ENCODE results near the gene AHCYL1. TPM values are rescaled to one million over a fixed set of nuclear protein-coding genes. Genes with fewer than 3 reads are reported as not detected.
"Not testable (repeated sequence)": the region's sequence is repeated elsewhere in the genome, so short reads cannot be mapped to it uniquely, and the experiment has no call there.

Gene AHCYL1
- total RNA-seq, 1 experiment from 2014 or later, result 44.4 TPM

DNA sequence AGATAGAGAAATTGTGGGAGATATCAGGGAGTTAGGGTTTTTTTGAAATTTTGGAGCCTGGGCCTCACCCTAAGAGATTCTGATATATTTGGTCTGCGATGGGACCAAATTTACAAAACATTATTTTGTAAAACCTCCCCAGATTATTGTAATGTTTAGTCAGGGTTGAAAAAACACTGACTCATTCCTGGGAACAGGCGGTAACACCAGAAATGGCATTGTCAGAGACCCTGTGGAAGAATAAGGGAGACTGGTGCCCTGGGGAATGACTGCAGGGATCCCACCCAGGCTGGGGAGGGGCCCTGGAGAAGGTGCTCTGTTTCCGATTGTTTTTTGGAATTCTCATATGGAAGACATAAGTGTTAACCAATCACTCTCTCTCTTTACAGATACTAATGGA lies 36.7 kb downstream of the AHCYL1 start:
- Histone ChIP-seq H3K27ac (no peak overlapping the region), H3K36me3 (peaks cover 80% of the 10 kb centered on the region), H3K9me3 (replicated peaks) (no peaks in the 10 kb centered on the region), H3K27me3 (no peaks in the 10 kb centered on the region), H3K4me1 (no peaks in the 10 kb centered on the region), H3K4me3 (no peak overlapping the region)
- DNase-seq, result no peak

DNA sequence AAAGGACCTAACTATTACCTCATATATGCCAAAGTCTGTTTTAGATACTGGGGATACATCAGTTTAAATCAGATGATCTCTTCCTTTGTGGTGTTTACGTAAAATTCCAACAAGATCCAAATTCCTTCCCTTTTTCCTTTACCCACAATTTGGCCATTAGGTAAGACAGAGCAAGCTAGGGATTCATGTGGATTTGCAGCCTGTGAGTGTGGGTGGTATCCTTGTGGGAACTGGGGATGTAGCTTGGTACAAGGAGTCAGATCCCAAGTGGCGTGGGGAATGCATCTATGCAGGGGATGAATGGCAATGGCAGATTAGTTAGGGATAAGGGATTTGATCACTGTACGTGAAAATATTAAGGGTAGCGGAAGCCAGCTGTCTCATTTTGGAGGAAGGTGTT lies 40.0 kb downstream of the AHCYL1 start:
- no peak overlapping the region for H3K4me3 ChIP-seq
- H3K27me3 ChIP-seq, result no peaks in the 10 kb centered on the region
- peaks cover 46% of the 10 kb centered on the region for H3K36me3 ChIP-seq
- no peak for DNase-seq
- H3K27ac ChIP-seq, result no peak overlapping the region
- no peaks in the 10 kb centered on the region for H3K9me3 ChIP-seq (replicated peaks)
- H3K4me1 ChIP-seq, result no peaks in the 10 kb centered on the region

DNA sequence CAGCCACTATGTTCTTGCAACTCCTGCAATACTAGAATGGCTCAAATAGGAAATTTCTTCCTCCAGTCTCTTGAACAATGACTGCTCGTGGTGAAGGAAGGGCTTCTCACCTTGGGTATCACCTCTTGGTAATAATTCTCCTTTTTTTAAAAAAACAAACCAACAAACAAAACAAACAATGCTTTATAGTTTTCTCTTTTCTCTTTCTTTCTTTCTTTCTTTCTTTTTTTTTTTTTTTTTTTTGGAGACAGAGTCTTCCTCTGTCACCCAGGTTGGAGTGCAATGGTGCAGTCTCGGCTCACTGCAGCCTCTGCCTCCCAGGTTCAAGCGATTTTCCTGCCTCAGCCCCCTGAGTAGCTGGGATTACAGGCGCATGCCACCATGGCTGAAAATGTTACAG lies 46.1 kb downstream of the AHCYL1 start:
- not testable (repeated sequence) for H3K9me3 ChIP-seq (replicated peaks); H3K27me3 ChIP-seq; DNase-seq; H3K4me3 ChIP-seq; H3K36me3 ChIP-seq; H3K4me1 ChIP-seq; H3K27ac ChIP-seq

DNA sequence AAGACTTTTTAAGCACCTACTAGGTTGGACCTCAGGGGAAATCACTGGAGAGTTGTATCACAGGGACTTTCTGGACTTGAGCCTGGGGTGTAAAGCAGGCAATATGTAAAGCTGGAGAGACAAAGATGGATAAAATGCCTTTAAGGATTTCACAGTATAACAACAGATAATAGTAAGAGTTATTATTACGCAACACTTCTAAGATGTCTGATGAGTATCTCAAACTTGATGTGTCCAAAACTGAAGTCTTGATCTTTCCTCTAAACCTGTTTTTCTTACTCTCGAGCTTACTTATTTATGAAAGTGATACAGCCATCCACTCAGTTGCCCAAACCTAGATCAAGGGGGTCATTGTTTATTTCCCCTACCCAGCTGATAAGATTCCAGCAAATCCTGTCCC lies 47.8 kb downstream of the AHCYL1 start:
- no peaks in the 10 kb centered on the region for H3K9me3 ChIP-seq (replicated peaks)
- H3K27ac ChIP-seq, result no peak overlapping the region
- no peak overlapping the region for H3K4me3 ChIP-seq
- H3K36me3 ChIP-seq, result peaks cover 9% of the 10 kb centered on the region
- H3K27me3 ChIP-seq, result no peaks in the 10 kb centered on the region
- no peaks in the 10 kb centered on the region for H3K4me1 ChIP-seq
- no peak for DNase-seq

DNA sequence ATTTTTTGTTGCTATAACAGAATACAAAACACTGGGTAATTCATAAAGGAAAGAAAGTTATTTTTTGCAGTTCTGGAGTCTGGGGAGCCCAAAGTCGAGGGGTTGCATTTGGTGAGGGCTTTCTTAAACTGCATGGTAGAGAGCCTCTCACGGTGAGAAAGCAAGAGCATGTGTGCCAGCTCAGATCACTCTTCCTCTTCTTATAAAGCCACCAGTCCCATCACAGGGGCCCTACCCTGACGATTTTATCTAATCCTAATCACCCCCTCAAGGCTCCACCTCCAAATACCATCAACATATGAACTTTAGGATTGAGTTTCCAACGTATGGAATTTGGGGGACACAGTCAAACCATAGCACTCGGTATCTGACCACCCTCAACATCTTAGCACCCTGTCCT lies 48.9 kb downstream of the AHCYL1 start:
- H3K4me1 ChIP-seq, result no peaks in the 10 kb centered on the region
- no peaks in the 10 kb centered on the region for H3K27me3 ChIP-seq

DNA sequence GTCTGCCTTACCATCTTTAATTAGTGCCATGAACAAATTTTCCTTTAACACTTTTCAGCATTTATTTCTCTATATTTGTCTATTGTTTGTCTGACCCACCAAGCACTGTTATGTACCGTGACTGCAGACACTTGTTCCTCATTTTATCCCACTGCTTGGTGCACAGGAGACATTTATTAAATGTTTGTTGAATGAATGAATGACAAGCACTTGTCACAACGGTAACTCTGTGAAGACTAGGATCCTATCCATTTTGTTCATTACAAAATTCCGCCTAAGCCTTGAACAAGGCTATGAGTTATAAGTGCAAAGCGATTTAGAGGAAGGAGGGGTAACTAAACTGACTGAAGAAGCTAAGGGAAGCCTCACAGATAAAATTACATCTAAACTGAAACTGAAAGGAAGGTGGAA lies 49.5 kb downstream of the AHCYL1 start:
- H3K4me3 ChIP-seq, result peak overlapping the region; percentile 99
- no peaks in the 10 kb centered on the region for H3K9me3 ChIP-seq (replicated peaks)
- no peak for DNase-seq
- H3K36me3 ChIP-seq, result peaks cover 23% of the 10 kb centered on the region
- no peaks in the 10 kb centered on the region for H3K4me1 ChIP-seq
- no peaks in the 10 kb centered on the region for H3K27me3 ChIP-seq
- peak overlapping the region; percentile 82; the same call in 1 of the 2 replicates for H3K27ac ChIP-seq

More for the DNA sequence above, 48.9 kb downstream of the AHCYL1 start:
- no peak overlapping the region for H3K27ac ChIP-seq
- DNase-seq, result no peak
- H3K36me3 ChIP-seq, result peaks cover 17% of the 10 kb centered on the region
- H3K9me3 ChIP-seq (replicated peaks), result no peaks in the 10 kb centered on the region
- no peak overlapping the region for H3K4me3 ChIP-seq

DNA sequence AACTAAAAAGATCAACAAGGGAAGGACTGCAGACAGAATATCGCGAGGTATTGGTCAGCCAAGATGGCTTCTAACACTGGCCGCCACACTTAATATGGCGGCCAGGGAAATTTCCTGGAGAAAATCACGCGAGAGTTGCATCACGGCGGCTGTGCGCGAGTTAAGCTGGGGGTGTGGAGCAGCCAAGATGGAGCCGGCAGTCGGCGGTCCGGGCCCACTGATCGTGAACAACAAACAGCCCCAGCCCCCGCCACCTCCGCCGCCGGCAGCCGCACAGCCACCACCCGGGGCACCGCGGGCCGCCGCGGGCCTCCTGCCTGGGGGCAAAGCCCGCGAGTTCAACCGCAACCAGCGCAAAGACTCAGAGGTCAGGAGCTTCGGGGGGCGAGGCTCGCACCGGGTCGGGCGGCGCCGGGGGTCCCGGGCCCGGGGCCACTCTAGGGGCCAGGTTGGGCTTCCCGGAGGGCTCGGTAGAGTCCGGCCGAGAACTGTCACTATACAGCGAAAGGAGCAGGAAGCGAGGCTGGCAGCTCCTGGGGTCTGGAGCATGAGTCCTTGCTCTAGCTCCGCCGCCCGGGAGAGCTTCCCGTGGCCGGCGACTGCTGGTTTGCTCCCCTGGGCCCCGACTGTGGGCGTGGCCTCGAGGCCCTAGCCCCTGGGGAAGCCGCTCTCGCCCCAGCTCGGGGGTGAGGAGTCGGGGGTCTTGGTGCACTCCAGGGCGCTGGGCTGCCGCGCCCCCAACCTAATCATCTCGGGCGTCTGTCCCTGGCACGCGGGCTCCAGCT lies 50.1 kb downstream of the AHCYL1 start, which contains the start of gene STRIP1:
Gene STRIP1 (plus strand): TSS at position 174 of the 785 bp plus-strand sequence. CDS start 14 bp downstream, at position 188.
- DNase-seq, result peak; percentile 92 to 97
- H3K9me3 ChIP-seq (replicated peaks), result no peaks in the 10 kb centered on the region
- H3K4me1 ChIP-seq, result no peaks in the 10 kb centered on the region
- H3K4me3 ChIP-seq, result peak within 1 kb of the TSS; percentile 99
- peak within 1 kb of the TSS; percentile 82 for H3K27ac ChIP-seq
- H3K36me3 ChIP-seq, result peaks cover 29% of the 10 kb centered on the region
- H3K27me3 ChIP-seq, result no peaks in the 10 kb centered on the region

DNA sequence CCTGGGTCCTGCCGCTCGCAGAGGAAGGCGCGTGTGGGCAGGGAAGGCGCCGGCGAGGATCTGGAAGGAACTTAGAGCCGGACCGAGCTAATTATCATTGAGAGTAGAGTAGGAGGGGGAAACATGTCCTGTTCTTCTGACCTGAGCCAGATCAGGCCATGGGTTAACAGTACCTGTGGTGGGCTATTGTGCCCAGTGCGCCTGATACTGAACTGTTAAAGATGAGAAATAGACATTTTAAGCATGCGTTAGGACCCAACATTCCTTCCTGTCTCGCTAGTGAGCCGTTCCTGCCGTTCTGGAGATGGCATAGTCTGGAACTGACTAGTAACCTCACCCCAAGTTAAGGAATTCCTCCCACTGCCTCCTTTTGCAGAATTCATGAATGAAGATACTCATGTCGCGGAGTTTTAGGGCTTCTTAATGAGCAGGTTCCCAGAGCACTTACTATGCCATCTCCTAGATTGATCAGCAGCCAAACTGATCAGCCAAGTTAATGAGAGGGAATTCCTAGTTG lies 50.7 kb downstream of the AHCYL1 start:
- H3K4me1 ChIP-seq, result no peaks in the 10 kb centered on the region
- H3K27ac ChIP-seq, result peak overlapping the region; percentile 82
- H3K36me3 ChIP-seq, result peaks cover 35% of the 10 kb centered on the region
- peak overlapping the region; percentile 99 for H3K4me3 ChIP-seq
- no peak for DNase-seq
- H3K27me3 ChIP-seq, result no peaks in the 10 kb centered on the region
- no peaks in the 10 kb centered on the region for H3K9me3 ChIP-seq (replicated peaks)

DNA sequence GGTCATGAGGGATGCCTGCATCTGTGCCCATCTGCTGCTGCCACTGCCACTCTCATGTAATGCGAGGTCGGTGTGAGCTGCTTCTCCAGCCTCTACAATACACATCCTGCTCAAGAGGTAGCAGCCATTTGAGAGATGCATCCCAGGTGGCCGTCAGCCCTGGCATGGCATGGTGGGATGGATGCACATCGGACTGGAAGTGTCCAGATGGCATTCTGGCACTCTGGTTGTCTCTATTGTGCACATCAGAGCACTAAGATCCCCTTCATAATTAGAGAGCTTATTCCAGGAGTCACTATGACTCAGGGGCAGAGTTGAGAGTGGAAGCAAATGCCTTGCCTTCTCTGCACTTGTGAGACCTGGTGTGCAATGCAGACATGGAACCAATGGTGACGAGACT lies 53.7 kb downstream of the AHCYL1 start:
- H3K4me3 ChIP-seq, result no peak overlapping the region
- no peaks in the 10 kb centered on the region for H3K9me3 ChIP-seq (replicated peaks)
- H3K36me3 ChIP-seq, result peaks cover 64% of the 10 kb centered on the region
- H3K27ac ChIP-seq, result no peak overlapping the region
- H3K4me1 ChIP-seq, result no peaks in the 10 kb centered on the region
- DNase-seq, result no peak
- no peaks in the 10 kb centered on the region for H3K27me3 ChIP-seq

DNA sequence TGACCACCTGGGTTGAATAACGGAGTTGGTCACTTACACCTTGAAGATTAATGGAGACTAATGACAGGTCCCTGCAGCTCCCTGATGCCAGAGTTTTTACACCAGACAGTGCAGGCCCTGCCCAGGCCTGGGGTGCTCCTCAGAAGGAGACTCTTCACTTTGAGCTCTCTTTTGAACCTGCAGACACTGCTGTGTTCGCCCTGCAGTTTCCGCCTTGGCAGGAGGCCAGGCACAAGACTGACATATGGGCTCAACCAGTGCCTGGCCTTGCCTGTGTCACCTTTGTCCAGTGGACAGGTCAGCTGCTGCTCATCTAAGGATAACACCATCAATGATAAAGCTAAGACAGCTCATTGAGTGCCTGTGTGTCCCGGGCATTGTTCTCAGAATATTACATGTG lies 55.1 kb downstream of the AHCYL1 start:
- no peak for DNase-seq
- Histone ChIP-seq H3K36me3 (peaks cover 78% of the 10 kb centered on the region), H3K27ac (no peak overlapping the region), H3K9me3 (replicated peaks) (no peaks in the 10 kb centered on the region), H3K4me3 (no peak overlapping the region), H3K4me1 (no peaks in the 10 kb centered on the region), H3K27me3 (no peaks in the 10 kb centered on the region)

DNA sequence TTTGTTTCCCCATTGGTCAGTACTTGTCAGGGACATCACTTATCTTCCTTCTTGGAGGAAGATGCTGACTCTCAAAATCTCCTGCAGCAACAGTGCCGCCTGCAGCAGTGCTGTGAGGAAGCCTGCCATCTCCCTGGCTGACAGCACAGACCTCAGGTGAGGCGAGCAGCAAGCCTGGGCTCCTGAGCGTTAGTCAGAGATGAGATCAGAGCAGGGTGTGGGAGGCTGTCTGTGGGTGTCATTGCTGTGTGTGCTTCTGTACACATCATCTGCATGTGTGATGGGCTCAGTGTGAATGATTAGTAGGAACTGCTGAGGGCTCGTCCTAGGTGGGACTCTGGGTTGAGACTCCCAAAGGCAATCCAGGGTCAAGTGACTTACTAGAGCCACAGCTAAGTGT lies 56.0 kb downstream of the AHCYL1 start:
- no peak for DNase-seq
- H3K4me1 ChIP-seq, result no peaks in the 10 kb centered on the region
- H3K27ac ChIP-seq, result no peak overlapping the region
- H3K9me3 ChIP-seq (replicated peaks), result no peaks in the 10 kb centered on the region
- peaks cover 84% of the 10 kb centered on the region for H3K36me3 ChIP-seq
- no peak overlapping the region for H3K4me3 ChIP-seq
- no peaks in the 10 kb centered on the region for H3K27me3 ChIP-seq

DNA sequence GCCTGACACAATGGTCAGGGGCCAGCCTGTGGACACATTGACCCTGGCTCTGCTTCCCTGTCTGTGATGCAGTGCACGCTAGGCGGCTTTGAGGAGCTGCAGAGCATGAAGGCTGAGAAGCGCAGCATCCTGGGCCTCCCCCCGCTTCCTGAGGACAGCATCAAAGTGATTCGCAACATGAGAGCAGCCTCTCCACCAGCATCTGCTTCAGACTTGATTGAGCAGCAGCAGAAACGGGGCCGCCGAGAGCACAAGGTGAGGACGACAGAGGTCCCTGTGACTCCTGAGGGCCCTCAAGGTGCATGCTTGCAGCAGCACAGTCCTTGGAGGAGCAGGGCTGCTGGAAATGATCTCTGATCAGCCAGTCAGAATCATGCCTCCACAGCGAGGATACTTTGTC lies 58.5 kb downstream of the AHCYL1 start:
- Histone ChIP-seq H3K27ac (no peak overlapping the region), H3K4me3 (no peak overlapping the region), H3K36me3 (peaks cover 92% of the 10 kb centered on the region), H3K27me3 (no peaks in the 10 kb centered on the region), H3K9me3 (replicated peaks) (no peaks in the 10 kb centered on the region), H3K4me1 (no peaks in the 10 kb centered on the region)
- no peak for DNase-seq

DNA sequence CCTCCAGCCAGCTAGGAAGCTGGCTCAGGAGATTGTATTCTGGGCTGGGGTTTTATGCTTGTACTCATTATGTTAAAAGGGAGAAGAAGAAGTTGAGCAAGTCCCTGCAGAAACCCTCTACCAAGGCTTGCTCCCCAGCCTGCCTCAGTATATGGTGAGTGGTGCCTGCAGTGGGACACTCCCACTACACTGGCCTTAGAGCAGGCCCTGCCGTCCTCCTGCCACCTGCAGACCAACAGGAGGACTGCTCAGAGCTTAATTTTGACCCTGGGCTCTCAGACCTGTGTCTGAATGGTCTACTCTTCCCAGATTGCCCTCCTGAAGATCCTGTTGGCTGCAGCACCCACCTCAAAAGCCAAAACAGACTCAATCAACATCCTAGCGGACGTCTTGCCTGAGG lies 62.9 kb downstream of the AHCYL1 start:
- no peak overlapping the region for H3K27ac ChIP-seq
- H3K9me3 ChIP-seq (replicated peaks), result no peaks in the 10 kb centered on the region
- DNase-seq, result no peak
- H3K36me3 ChIP-seq, result peaks cover 70% of the 10 kb centered on the region
- H3K4me1 ChIP-seq, result no peaks in the 10 kb centered on the region
- no peaks in the 10 kb centered on the region for H3K27me3 ChIP-seq
- no peak overlapping the region for H3K4me3 ChIP-seq

DNA sequence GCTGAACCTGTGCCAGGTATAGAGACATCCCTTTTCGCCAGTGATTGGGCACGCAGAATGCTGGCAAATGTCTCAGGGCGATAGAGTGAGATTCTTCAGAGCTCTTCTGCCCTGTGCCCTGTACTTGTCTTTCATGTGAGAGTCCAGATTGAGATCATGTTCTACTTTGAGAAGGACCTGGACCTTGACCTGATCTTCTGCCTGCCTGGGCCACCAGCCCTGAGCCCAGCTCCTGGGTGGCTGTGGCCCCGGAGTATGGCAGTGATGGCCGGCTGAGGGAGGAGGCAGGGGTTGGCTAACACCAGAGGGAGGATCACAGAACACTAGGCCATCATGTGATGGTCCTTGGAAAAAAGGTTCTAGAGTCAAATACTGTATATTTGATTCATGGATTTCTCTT lies 63.7 kb downstream of the AHCYL1 start:
- Histone ChIP-seq H3K4me1 (no peaks in the 10 kb centered on the region), H3K36me3 (peaks cover 71% of the 10 kb centered on the region), H3K27ac (no peak overlapping the region), H3K4me3 (no peak overlapping the region), H3K9me3 (replicated peaks) (no peaks in the 10 kb centered on the region), H3K27me3 (no peaks in the 10 kb centered on the region)
- no peak for DNase-seq

DNA sequence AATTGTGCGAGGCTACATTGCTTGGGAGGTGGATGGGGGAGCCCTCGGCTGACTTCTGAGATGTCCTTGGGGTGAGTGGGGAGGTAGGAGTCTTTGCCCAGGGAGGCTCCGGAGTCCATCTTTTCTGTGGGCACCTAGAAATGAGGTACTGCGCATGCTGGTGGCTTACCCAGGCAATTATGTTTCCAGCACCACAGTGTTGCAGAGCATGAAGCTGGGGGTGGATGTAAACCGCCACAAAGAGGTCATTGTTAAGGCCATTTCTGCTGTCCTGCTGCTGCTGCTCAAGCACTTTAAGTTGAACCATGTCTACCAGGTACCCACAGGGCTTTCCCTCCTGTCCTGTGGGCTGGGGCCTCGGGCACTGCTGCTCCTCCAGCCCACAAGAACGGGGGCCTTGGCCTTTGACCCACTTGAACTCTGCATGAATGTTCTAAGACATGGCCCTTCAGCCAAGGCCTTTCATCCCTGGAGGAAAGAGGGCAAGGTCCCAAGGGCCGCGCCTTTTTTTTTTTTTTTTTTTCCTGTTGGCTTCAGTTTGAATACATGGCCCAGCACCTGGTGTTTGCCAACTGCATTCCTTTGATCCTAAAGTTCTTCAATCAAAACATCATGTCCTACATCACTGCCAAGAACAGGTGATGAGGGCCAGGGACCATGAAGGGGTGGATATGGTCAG lies 64.5 kb downstream of the AHCYL1 start:
- Histone ChIP-seq H3K36me3 (peaks cover 70% of the 10 kb centered on the region), H3K4me1 (no peaks in the 10 kb centered on the region), H3K27me3 (no peaks in the 10 kb centered on the region), H3K9me3 (replicated peaks) (no peaks in the 10 kb centered on the region), H3K27ac (no peak overlapping the region), H3K4me3 (no peak overlapping the region)
- DNase-seq, result no peak

Data from SJCRH30 (cell line).